DND-41 (cell line): ENCODE data around the gene PID1.

ENCODE experiments used
- ATAC-seq: fragments of 200-7000 bp; cut with Tn5 transposase; 3 replicates; pipeline ENCODE4 v1.9.1; 2021; ENCODE audit warnings: low read depth; ENCODE audit not compliant: insufficient read depth
- DNase-seq: peaks from one replicate; pipeline ENCODE4 v3.0.0-alpha.2; 2020
- H2AFZ ChIP-seq: 2 replicates; pipeline ENCODE4 v1.6.0; 2012; ENCODE audit warnings: low read depth, low read length
- H3K27ac ChIP-seq: 2 replicates; pipeline ENCODE4 v1.5.1; 2012; ENCODE audit warnings: low read length, inconsistent platforms
- H3K27me3 ChIP-seq: fragments of 200-600 bp; sonication (generic); 2 replicates; pipeline ENCODE4 v1.6.0; 2012; ENCODE audit warnings: low read length, mild to moderate bottlenecking, inconsistent platforms; ENCODE audit not compliant: insufficient read depth, poor library complexity
- H3K36me3 ChIP-seq: 2 replicates; pipeline ENCODE4 v1.5.1; 2012; ENCODE audit warnings: low read length, inconsistent platforms; ENCODE audit not compliant: insufficient read depth
- H3K4me1 ChIP-seq: 2 replicates; pipeline ENCODE4 v1.5.1; 2012; ENCODE audit warnings: mild to moderate bottlenecking, low read length; ENCODE audit not compliant: insufficient read depth
- H3K4me2 ChIP-seq: 2 replicates; pipeline ENCODE4 v1.6.0; 2012; ENCODE audit warnings: mild to moderate bottlenecking, moderate library complexity, low read length, inconsistent platforms; ENCODE audit not compliant: insufficient read depth
- H3K4me3 ChIP-seq, 2 experiments: fragments of 200-600 bp in 1 of 2; shearing (Covaris generic) in 1 of 2; 2 replicates each; pipeline ENCODE4 v1.5.1; 2012 to 2016; ENCODE audit warnings: inconsistent platforms in 2 of 2, low read length in 2 of 2, mild to moderate bottlenecking in 2 of 2, low read depth in 1 of 2, moderate library complexity in 1 of 2
- H3K79me2 ChIP-seq: 2 replicates; pipeline ENCODE4 v1.6.0; 2012; ENCODE audit warnings: low read length, inconsistent platforms; ENCODE audit not compliant: insufficient read depth
- H3K9ac ChIP-seq: 2 replicates; pipeline ENCODE4 v1.6.0; 2012; ENCODE audit warnings: low read depth, mild to moderate bottlenecking, inconsistent platforms, low read length, moderate library complexity
- H3K9me3 ChIP-seq: 2 replicates; pipeline ENCODE4 v1.5.1; 2012; ENCODE audit warnings: low read length, moderate library complexity, mild to moderate bottlenecking, inconsistent platforms; ENCODE audit not compliant: insufficient read depth, severe bottlenecking
- H4K20me1 ChIP-seq: 2 replicates; pipeline ENCODE4 v1.6.0; 2012; ENCODE audit warnings: low read length; ENCODE audit not compliant: insufficient read depth
- CTCF ChIP-seq: IDR thresholded peaks from 2 replicates; pipeline ENCODE4 v1.5.1; 2012; ENCODE audit warnings: borderline replicate concordance, low read length, moderate library complexity, mild to moderate bottlenecking; ENCODE audit not compliant: poor library complexity, severe bottlenecking; ENCODE audit errors: extremely low read depth
- EZH2 ChIP-seq: IDR thresholded peaks from 3 replicates; pipeline ENCODE4 v1.6.1; 2012; ENCODE audit warnings: borderline replicate concordance, low read depth, mild to moderate bottlenecking, moderate library complexity, low read length, inconsistent platforms; ENCODE audit not compliant: severe bottlenecking

The PID1 gene

GRCh38 chr2:229254206-229254605 lies 16.9 kb downstream of the PID1 start:
- Histone ChIP-seq H3K9me3 (no peaks in the 10 kb centered on the region), H3K79me2 (no peaks in the 10 kb centered on the region)

GRCh38 chr2:229252996-229253395 lies 18.1 kb downstream of the PID1 start:
- Histone ChIP-seq H3K27ac (no peak overlapping the region), H3K4me1 (no peaks in the 10 kb centered on the region), H4K20me1 (no peaks in the 10 kb centered on the region), H3K4me2 (no peak overlapping the region), H3K4me3 (no peak overlapping the region), H3K27me3 (no peaks in the 10 kb centered on the region), H3K79me2 (no peaks in the 10 kb centered on the region), H3K36me3 (no peaks in the 10 kb centered on the region), H3K9ac (no peak overlapping the region), H2AFZ (no peak overlapping the region), H3K9me3 (no peaks in the 10 kb centered on the region)
- ATAC-seq (no peak), DNase-seq (no peak)
- TF ChIP-seq EZH2 (no peak), CTCF (no peak)

More at GRCh38 chr2:229254206-229254605, 16.9 kb downstream of the PID1 start:
- no peaks in the 10 kb centered on the region for H4K20me1 ChIP-seq
- TF ChIP-seq CTCF (no peak), EZH2 (no peak)
- DNase-seq (no peak), ATAC-seq (no peak)
- no peak overlapping the region for H3K4me2 ChIP-seq
- H3K27ac ChIP-seq: no peak overlapping the region
- H3K4me3 ChIP-seq: no peak overlapping the region
- no peaks in the 10 kb centered on the region for H3K27me3 ChIP-seq
- no peaks in the 10 kb centered on the region for H3K36me3 ChIP-seq
- H3K4me1 ChIP-seq: no peaks in the 10 kb centered on the region
- no peak overlapping the region for H3K9ac ChIP-seq
- H2AFZ ChIP-seq: no peak overlapping the region

GRCh38 chr2:229252280-229252679 lies 18.8 kb downstream of the PID1 start:
- no peak for DNase-seq
- Histone ChIP-seq H3K4me3 (no peak overlapping the region), H3K9me3 (no peaks in the 10 kb centered on the region), H3K27me3 (no peaks in the 10 kb centered on the region), H3K9ac (no peak overlapping the region), H2AFZ (no peak overlapping the region), H3K79me2 (no peaks in the 10 kb centered on the region), H4K20me1 (no peaks in the 10 kb centered on the region), H3K36me3 (no peaks in the 10 kb centered on the region), H3K27ac (no peak overlapping the region), H3K4me2 (no peak overlapping the region), H3K4me1 (no peaks in the 10 kb centered on the region)
- TF ChIP-seq CTCF: no peak
- no peak for TF ChIP-seq EZH2
- ATAC-seq: no peak

- Histone ChIP-seq H3K4me2 (no peak overlapping the region), H3K36me3 (no peaks in the 10 kb centered on the region), H4K20me1 (no peaks in the 10 kb centered on the region), H3K79me2 (no peaks in the 10 kb centered on the region), H3K27me3 (no peaks in the 10 kb centered on the region), H3K4me1 (no peaks in the 10 kb centered on the region), H3K9me3 (no peaks in the 10 kb centered on the region), H3K4me3 (no peak overlapping the region), H3K9ac (no peak overlapping the region), H3K27ac (no peak overlapping the region), H2AFZ (no peak overlapping the region)
- no peak for ATAC-seq
- no peak for DNase-seq
- TF ChIP-seq EZH2: no peak
- TF ChIP-seq CTCF: no peak
Measured at GRCh38 chr2:229249536-229249935, 21.6 kb downstream of the PID1 start.
